GM04504 (cell line): Measurements from ENCODE around the gene PIM3.
"Not testable (repeated sequence)": the region's sequence is repeated elsewhere in the genome, so short reads cannot be mapped to it uniquely, and the experiment has no call there.

Experiments used
- DNase-seq: peaks from one replicate; pipeline ENCODE4 v3.0.0-alpha.2; 2012; ENCODE audit warnings: low read depth

The PIM3 gene

GRCh38 chr22:49968313-49968830 is 7.8 kb downstream of the PIM3 start:
- no peak for DNase-seq

DNA sequence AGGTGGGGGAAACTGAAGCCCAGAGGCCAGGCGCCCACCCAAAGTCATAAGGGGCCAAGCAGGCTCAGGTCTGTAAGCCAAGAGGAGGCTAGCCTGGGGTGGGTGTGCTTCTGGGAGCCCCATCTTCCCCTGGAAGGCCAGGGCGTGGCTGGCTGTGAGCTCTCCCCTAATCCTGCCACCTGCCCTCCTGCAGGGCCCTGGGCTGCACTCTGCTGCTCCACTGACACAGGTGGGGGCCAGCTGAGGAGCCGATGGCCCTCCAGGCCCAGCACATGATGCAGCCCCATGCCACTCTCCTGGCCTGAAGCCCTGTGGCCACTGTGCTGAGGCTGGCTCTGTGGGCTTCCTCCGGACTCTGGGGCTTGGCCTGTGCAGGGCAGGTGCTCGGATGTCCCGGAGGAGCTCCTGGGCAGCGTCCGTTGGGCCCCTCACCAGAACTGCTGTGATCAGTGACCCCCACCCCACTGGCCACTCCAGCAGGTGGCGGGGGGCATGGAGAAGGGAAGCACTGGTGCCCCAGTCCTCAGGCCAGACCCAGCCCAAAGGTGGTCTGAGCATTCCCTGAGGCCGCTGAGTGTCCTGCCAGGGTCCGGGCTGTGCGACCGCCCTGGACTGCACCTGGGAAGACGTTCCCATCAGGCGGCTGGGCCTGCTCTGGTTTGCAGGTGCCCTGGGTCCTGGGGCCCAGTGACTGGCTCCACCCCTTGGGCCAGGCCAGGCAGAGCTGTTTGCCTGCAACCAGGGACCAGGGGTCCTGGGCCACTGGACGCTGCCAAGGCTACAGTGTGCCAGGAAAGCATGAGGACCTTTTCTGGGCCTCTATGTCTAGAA is 8.5 kb downstream of the PIM3 start:
- no peak for DNase-seq

DNA sequence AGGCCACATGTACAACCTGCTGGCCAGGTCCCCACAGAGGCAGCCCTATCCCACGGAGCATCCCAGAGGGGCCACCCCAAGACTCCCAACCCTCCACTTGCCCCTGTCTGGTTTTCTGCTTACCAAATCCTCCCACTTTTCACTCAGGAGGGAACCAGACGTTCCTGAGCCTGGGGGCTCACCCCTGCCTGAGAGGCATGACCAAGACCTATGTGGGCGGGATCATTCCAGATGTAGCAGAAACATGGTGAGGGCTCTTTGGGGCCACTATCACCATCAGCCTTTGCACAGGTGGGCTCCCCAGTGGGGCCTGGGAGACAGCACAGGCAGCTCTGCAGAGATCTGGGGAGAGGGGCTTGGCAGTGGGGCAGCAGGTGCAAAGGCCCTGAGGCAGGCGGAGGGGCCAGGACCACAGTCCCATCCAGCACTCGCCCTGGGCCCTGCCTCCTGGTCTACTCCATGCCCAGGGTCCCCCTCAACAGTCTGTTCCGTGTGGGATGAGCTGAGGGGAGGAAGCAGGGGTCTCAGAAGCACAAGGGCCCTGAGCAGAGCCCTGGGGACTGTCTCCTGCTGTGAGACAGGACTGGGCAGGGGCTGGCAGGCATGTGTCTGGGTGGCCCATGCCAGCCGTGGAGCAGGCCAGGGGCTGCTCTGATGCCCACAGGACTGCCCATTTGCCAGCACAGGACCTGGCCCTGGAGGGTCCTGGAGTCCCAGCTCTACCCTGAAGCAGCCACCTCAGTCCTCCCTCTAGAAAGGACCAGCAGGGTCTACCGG is 9.4 kb downstream of the PIM3 start:
- no peak for DNase-seq

DNA sequence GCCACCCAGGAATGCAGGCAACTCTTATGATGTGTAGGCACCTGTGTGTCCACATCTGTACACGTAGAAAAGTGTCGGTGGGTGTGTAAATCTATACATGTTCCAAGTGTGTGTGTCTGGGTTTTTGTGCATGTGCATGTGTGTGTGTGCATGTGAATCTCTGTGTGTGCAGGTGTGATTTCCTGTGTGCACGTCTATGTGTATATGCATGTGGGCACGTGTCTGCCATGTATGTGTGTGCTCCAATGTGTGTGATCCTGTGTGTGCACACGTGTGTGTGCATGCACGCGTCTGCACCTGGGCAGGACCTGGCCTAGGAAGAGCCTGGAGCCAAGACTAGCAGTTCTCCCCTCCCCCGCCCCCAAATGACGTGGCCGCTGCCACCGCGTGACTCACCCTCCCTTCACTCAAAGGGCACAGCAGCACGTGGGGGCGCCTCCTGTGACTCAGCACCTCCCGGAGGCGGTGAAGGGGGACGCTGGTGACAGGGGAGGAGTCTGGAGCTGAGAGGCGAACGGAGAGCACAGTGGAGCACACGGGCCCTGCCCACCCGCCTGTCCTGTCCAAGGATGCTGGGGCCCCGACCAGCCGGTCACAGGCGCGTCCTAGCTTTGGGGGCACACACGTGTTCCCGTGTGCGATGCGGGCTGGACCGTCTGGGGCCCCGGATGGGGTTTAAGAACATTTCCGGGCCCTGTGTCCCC is 10.1 kb downstream of the PIM3 start:
- peak; percentile 91 for DNase-seq

- no peak for DNase-seq
Measured at GRCh38 chr22:49971232-49972162, 10.9 kb downstream of the PIM3 start.

DNA sequence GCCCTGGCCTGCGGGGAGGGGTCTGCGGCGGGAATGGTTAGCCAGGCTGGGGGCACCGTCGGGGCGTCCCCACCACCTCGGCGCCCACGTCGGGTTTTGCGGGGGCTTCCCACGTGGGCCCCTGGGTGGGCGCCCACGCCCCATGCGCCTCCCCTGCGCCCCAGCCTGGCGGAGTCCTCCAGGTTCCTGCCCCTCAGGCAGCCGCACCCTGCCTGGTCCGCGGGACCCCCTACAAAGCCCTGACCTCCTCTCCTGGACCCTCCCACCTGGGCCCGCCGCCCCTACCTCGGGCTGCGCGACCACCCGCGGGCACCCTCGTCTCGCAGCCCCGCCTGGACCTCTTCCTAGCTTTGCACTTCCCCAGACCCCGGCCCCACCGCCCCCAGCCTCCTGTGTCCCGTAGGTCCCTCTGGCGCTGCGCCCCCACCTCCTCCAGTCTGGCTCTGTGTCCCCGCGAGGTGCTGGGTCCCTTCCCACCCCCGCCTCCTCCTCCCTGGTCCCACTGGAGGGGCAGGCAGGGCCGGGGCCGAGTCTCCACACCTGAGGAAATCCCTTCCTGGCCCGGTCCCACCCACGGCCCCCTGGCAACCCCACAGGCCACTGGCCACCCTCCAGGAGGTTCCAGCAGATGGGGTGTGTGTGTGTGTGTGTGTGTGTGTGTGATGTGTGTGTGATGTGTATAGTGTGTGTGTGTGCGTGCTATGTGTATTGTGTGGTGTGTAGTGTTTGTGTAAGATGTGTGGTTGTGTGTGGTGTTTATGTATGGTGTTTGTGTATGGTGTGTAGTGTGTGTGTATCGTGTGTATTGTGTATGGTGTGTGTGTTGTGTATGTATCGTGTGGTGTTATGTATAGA is 11.8 kb downstream of the PIM3 start:
- DNase-seq: no peak

GRCh38 chr22:49973018-49973961 is 12.7 kb downstream of the PIM3 start:
- DNase-seq: no peak

DNA sequence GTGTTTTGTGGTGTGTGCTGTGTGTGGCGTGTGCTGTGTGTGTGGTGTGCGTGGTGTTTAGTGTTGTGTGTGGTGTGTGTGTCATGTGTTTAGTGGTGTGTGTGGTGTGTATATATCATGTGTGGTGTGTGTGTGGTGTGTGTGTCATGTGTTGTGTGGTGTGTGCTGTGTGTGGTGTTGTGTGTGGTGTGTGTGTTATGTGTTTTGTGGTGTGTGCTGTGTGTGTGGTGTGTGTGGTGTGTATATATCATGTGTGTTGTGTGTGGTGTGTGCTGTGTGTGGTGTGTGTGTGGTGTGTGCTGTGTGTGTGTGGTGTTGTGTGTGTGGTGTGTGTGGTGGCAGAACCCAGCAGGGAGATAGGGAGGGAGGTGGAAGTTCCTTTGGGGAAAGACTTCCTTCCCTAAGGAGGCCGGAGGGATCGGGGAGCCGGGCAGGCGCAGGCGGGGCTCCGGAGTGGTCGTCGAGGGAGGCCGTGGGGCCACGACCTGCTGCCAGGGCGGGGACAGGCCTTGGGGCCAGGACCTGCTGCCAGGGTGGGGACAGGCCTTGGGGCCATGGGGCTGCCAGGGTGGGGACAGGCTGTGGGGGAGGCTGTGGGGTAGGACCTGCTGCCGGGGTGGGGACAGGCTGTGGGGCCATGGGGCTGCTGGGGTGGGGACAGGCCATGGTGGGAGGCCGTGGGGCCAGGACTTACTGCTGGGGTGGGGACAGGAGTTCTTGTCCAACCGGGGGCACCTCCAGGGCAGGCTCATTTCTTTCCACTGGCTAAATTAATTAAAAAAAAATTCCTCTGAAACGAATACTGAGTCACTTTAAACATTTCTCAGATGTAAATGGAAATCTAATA is 15.2 kb downstream of the PIM3 start:
- no peak for DNase-seq

DNA sequence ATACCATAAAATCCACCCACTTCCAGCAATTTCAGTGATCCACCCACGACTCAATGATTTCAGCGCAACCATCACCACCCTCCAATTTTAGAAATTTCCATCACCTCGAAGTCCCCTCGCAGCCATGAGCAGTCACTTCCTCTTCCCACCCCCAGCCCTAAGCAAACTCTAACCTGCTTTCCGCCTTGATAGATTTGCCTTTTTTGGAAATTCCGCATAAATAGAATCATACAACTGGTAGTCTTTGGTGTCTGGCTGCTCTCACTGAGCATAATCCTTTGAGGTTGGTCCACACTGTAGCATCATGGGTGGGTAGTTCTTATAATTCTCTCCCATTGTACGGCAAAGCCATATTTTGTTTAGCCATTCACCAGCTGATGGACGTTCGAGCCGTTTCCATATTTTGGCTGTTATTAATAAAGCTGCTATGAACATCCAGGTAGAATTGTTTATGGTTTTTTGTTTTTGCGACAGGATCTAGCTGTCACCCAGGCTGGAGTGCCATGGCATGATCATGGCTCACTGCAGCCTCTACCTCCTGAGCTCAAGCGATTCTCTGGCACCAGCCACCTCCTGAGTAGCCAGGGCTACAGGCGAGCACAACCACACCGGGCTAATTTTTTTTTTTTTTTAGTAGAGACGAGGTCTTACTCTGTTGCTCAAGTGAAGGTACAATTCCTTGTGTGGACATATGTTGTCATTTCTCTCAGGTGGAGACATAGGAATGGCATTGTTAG is 16.0 kb downstream of the PIM3 start:
- no peak for DNase-seq

GRCh38 chr22:49977578-49977977 is 17.0 kb downstream of the PIM3 start:
- DNase-seq: no peak

GRCh38 chr22:49979587-49980264 is 19.2 kb downstream of the PIM3 start:
- DNase-seq: no peak

DNA sequence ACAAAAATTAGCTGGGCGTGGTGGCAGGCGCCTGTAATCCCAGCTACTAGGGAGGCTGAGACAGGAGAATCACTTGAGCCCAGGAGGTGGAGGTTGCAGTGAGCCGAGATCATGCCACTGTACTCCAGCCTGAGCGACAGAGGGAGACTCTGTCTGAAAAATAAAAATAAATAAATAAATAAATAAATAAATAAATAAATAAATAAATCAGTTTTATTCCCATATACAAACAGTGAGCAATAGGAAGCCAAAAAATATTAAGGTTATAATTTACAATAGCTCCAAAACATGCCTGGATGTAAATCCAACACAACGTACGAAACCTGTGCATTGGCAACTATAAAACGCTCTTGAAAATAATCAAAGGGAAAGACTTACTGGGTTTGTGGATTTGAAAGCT is 21.2 kb downstream of the PIM3 start:
- DNase-seq: not testable (repeated sequence)

- no peak for DNase-seq
Measured at GRCh38 chr22:49983148-49984042, 22.8 kb downstream of the PIM3 start.

GRCh38 chr22:49986325-49986724 is 25.8 kb downstream of the PIM3 start:
- DNase-seq: no peak

DNA sequence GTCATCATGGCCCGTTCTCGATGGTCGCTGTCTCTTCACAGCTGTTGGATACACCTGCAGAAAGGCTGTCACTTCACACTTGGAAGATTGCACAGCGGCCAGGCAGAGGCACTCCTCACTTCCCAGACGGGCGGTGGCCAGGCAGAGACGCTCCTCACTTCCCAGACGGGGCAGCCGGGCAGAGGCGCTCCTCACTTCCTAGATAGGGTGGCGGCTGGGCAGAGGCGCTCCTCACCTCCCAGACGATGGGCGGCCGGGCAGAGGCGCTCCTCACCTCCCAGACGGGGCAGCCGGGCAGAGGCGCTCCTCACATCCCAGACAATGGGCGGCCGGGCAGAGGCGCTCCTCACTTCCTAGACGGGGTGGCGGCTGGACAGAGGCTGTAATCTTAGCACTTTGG is 29.3 kb downstream of the PIM3 start:
- DNase-seq: not testable (repeated sequence)

DNA sequence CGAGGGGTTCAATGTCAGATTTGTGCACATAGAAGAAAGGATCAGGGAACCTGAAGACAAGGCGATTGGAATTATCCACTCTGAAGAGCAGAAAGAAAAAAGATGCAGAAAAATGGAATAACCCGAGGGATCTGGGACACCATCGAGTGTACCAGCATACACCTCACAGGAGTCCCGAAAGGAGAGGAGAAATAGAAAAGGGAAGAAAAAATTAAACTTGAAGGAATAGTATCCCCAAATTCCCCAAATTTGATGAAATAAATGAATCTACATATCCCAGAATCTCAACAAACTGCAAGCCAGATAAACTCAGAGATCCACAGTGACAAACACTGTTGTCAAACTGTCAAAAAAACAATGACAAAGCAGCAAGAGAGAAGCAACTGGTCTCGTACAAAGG is 30.6 kb downstream of the PIM3 start:
- no peak for DNase-seq
